Measurements from ENCODE around the gene CD2AP.

GRCh38 chr6:47492355-47492754 lies 14.8 kb downstream of the CD2AP start:
- no peak for TF ChIP-seq CTCF (IDR thresholded peaks at IDR 0.05)
- TF ChIP-seq POLR2A (IDR thresholded peaks at IDR 0.05): no peak
